D341Med (cell line): ENCODE measurements around the gene MBD2.
"Not testable (repeated sequence)": the region's sequence is repeated elsewhere in the genome, so short reads cannot be mapped to it uniquely, and the experiment has no call there.

Source experiments
- DNase-seq: peaks from one replicate; pipeline ENCODE4 v3.0.0; 2012; ENCODE audit warnings: low spot score

MBD2 gene

GRCh38 chr18:54235871-54236270 is 11.4 kb upstream of the MBD2 start:
- DNase-seq, result no peak

- no peak for DNase-seq
Measured at GRCh38 chr18:54233747-54234146, 9.3 kb upstream of the MBD2 start.

GRCh38 chr18:54233228-54233625 is 8.8 kb upstream of the MBD2 start:
- DNase-seq, result no peak

GRCh38 chr18:54232485-54233227 is 8.2 kb upstream of the MBD2 start:
- DNase-seq, result no peak

- DNase-seq, result no peak
Measured at GRCh38 chr18:54229421-54230059, 5.1 kb upstream of the MBD2 start.

GRCh38 chr18:54228364-54228763 is 3.9 kb upstream of the MBD2 start:
- DNase-seq, result no peak

- peak; percentile 44 for DNase-seq
Measured at GRCh38 chr18:54223568-54224241, 764 bp downstream of the MBD2 start.

- no peak for DNase-seq
Measured at GRCh38 chr18:54222922-54223567, 1.4 kb downstream of the MBD2 start.

- DNase-seq, result no peak
Measured at GRCh38 chr18:54220406-54220805, 4.1 kb downstream of the MBD2 start.

- not testable (repeated sequence) for DNase-seq
Measured at GRCh38 chr18:54218803-54219202, 5.7 kb downstream of the MBD2 start.

- no peak for DNase-seq
Measured at GRCh38 chr18:54218299-54218698, 6.2 kb downstream of the MBD2 start.

- DNase-seq, result no peak
Measured at GRCh38 chr18:54217624-54218023, 6.8 kb downstream of the MBD2 start.

GRCh38 chr18:54215069-54215468 is 9.4 kb downstream of the MBD2 start:
- DNase-seq, result no peak

GRCh38 chr18:54210463-54210862 is 14.0 kb downstream of the MBD2 start:
- DNase-seq, result no peak

- DNase-seq, result no peak
Measured at GRCh38 chr18:54209471-54210180, 14.8 kb downstream of the MBD2 start.

GRCh38 chr18:54206447-54206846 is 18.0 kb downstream of the MBD2 start:
- no peak for DNase-seq

GRCh38 chr18:54205959-54206358 is 18.5 kb downstream of the MBD2 start:
- DNase-seq, result no peak

GRCh38 chr18:54205448-54205847 is 19.0 kb downstream of the MBD2 start:
- not testable (repeated sequence) for DNase-seq

- no peak for DNase-seq
Measured at GRCh38 chr18:54204883-54205282, 19.6 kb downstream of the MBD2 start.

GRCh38 chr18:54203914-54204313 is 20.6 kb downstream of the MBD2 start:
- no peak for DNase-seq

GRCh38 chr18:54202851-54203250 is 21.6 kb downstream of the MBD2 start:
- no peak for DNase-seq
